Subcutaneous adipose tissue (tissue), 4 donors: ENCODE data around the gene MCM8. TPM values are rescaled to one million over a fixed set of nuclear protein-coding genes. Genes with fewer than 3 reads are reported as not detected.

Experiments used
- CTCF ChIP-seq: fragments of 450-650 bp; IDR thresholded peaks from one replicate; pipeline ENCODE4 v1.5.1; 2016; ENCODE audit warnings: low read depth, mild to moderate bottlenecking, control low read depth, antibody characterized with exemption, moderate library complexity
- total RNA-seq, 4 donors: library from RNA; depleted of rRNA; stranded (reverse); fragments of >200 nt; gene quantifications; one replicate each; pipeline ENCODE4 v1.1.0, GENCODE V29; 2016

MCM8 gene
- total RNA-seq, 4 donors from 2014 or later, result 5.1 to 6.7 (median 5.5) TPM

- TF ChIP-seq CTCF, result no peak
Measured at GRCh38 chr20:5949943-5950270, 545 bp upstream of the MCM8 start.

DNA sequence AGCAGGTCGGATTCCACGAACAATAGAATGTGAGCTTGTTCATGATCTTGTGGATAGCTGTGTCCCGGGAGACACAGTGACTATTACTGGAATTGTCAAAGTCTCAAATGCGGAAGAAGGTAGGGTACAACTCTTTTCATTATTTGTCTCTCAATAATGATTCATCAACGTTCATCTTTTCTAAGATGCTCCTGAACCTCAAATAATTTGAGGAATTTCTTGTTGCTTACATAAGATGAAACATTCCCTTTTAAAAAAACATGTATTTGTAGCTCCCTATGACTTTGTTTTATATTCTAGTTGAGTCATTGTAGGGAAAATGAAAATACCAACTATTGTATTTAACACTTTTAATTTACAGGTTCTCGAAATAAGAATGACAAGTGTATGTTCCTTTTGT, 17.0 kb downstream of the MCM8 start:
- no peak for TF ChIP-seq CTCF

DNA sequence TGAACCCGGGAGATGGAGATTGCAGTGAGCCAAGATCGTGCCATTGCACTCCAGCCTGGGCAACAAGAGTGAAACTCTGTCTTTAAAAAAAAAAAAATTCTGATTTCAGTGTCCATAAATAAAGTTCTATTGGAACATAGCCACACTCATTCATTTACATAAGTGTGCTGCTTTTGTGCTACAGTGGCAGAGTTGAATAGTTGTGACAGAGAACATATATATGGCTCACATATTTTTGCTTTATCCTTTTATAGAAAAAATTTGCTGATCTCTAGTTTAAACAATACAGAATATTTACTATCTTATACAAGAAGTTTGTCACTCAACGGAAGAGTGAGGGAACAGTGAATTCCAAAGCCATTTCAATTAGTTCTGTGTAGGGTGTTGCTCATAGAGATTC, 18.0 kb downstream of the MCM8 start:
- no peak for TF ChIP-seq CTCF

DNA sequence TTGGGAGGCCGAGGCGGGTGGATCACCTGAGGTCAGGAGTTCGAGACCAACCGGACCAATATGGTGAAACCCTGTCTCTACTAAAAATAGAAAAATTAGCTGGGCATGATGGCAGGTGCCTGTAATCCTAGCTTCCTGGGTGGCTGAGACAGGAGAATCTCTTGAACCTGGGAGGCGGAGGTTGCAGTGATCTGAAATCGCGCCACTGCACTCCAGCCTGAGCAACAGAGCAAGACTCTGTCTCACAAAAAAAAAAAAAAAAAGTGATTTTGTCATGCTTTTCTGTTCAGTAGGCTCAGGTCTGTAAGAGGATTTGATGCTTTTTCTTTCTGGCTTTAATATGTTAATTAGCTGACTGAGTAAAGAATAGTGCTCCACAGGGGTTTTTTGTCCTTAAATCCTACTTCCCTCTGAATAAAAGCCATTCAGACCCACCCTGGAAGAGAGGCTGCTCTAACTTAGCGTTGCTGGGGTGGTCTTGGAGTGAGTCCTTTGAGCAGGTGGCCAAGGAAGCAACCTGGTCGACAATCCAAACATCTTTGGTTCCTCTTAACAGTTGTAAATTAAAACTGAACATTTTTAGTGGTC, 19.0 kb downstream of the MCM8 start:
- no peak for TF ChIP-seq CTCF

DNA sequence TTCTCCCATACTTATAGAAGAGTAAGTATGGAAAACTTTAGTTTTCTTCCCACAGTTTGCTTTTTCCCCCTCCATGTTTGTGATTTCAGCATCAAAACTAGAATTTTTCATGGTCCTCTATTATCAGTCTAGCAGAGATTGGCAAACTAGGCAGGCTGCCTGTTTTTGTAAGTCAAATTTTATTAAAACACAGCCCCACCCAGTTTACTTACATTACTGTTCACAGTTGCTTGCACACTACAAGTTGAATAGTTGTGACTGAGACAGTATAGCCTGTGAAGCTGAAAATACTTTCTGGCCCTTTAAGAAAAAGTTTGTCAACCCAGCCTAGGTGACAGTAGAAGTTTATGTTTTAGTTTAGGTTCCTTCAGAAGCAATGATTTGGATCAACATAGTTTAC, 19.5 kb downstream of the MCM8 start:
- TF ChIP-seq CTCF, result no peak

DNA sequence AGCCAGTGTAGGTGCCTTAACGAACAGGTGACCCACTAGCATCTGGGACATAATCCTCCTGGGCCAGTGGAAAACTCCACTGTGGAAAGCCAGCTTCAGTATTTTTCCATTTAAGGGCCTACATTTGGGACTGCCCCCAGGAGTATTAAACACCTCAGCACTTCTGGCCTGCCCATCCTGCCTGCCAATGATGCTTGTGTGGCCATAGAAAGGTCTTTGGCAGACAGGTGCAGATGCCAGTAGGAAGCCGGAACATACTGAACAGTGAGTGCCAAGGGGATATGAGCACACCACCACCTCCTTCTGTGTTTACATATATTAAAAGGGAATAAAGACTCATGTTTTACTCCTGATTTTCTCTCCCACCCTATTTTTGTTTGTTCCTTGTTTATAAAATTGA, 19.9 kb downstream of the MCM8 start:
- TF ChIP-seq CTCF, result no peak

DNA sequence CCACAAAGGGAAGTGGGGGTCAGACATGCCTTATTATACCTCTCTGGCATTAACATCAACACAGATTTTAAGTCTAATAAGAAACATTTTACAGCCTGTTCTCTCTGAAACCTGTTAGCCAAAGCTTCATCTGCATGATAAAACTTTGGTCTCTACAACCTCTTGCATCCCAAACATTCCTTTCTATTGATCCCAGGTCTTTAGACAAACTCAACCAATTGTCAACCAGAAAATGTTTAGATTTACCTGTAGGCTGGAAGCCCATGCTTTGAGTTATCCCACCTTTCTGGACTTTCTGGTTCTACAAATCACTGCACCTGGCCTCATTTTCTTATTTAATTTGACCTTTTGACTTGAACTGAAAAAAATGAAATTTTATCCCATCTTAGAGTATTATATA, 20.8 kb downstream of the MCM8 start:
- TF ChIP-seq CTCF, result no peak
